ENCODE measurements around the gene NUCKS1. TPM values are rescaled to one million over a fixed set of nuclear protein-coding genes. Genes with fewer than 3 reads are reported as not detected.

Gene NUCKS1
- total RNA-seq, 1 experiment from 2014 or later, result 427 TPM

- H3K4me3 Mint-ChIP-seq, result no peak overlapping the region
- Histone ChIP-seq H2BK20ac (ENCODE audit: low read depth, low read length, poor library complexity, severe bottlenecking) (no peak overlapping the region), H3K27ac (ENCODE audit: insufficient read length, low read depth, low read length) (no peak overlapping the region), H4K5ac (ENCODE audit: insufficient read length, low read depth, low read length) (no peak overlapping the region), H3K79me2 (ENCODE audit: insufficient read depth, low read length) (no peaks in the 10 kb centered on the region), H3T11ph (ENCODE audit: low read length) (no peak overlapping the region), H4K91ac (ENCODE audit: insufficient read length, low read depth, low read length) (no peak overlapping the region), H2AFZ (ENCODE audit: low read length) (no peak overlapping the region), H3K4me1 (ENCODE audit: insufficient read depth, low read length) (no peaks in the 10 kb centered on the region), H3K56ac (ENCODE audit: insufficient read length, low read depth, low read length) (no peak overlapping the region), H2BK12ac (ENCODE audit: insufficient read length, low read depth, low read length) (no peak overlapping the region), H2BK120ac (ENCODE audit: low read depth, low read length, poor library complexity, severe bottlenecking) (no peak overlapping the region), H3K4ac (ENCODE audit: low read depth, low read length) (no peak overlapping the region), H3K14ac (ENCODE audit: insufficient read depth, low read length) (no peak overlapping the region), H3K27me3 (ENCODE audit: insufficient read depth, low read length) (peaks cover 3% of the 10 kb centered on the region; the same call in 1 of the 2 replicates), H2AK5ac (ENCODE audit: insufficient read length, low read length) (no peak overlapping the region), H2BK15ac (ENCODE audit: low read depth, low read length) (no peak overlapping the region), H3K23me2 (ENCODE audit: insufficient read length, low read depth, low read length, poor library complexity, severe bottlenecking) (peaks cover 6% of the 10 kb centered on the region), H3K4me2 (ENCODE audit: insufficient read depth, insufficient read length, low read length) (no peak overlapping the region), H3K9ac (ENCODE audit: extremely low read depth, insufficient read length, low read length) (no peak overlapping the region), H3K79me1 (ENCODE audit: insufficient read depth, low read depth, low read length, poor library complexity, severe bottlenecking) (no peaks in the 10 kb centered on the region), H3K23ac (ENCODE audit: insufficient read length, low read depth, low read length) (no peak overlapping the region), H3K9me3 (ENCODE audit: control insufficient read depth, low read depth, low read length) (no peaks in the 10 kb centered on the region), H2BK5ac (ENCODE audit: insufficient read length, low read length) (no peak overlapping the region), H3K18ac (ENCODE audit: insufficient read length, low read depth, low read length) (no peak overlapping the region), H4K20me1 (ENCODE audit: control insufficient read depth, insufficient read depth, insufficient read length) (no peaks in the 10 kb centered on the region), H4K8ac (replicated peaks; ENCODE audit: insufficient read length, low read depth, low read length) (no peak overlapping the region)
- TF ChIP-seq CTCF (conservative IDR thresholded peaks at IDR 0.05), result no peak
- peaks cover 11 to 15% of the 10 kb centered on the region in 2 experiments for H3K4me1 Mint-ChIP-seq
- peaks cover 50% of the 10 kb centered on the region for H3K27me3 Mint-ChIP-seq (ENCODE audit: low read depth)
- no peak for DNase-seq
- WGBS (ENCODE audit: extremely low coverage, insufficient read length, low lambda C conversion rate), result no CpG with 5 or more reads among the region's 2 CpGs
- H3K27ac Mint-ChIP-seq, result no peak overlapping the region
- peaks cover 9 to 13% of the 10 kb centered on the region in 2 experiments; a peak in 4 of 5 replicates for H3K9me3 Mint-ChIP-seq
- peaks cover 0 to 3% (median 3%) of the 10 kb centered on the region in 3 experiments; a peak in 3 of 7 replicates for H3K36me3 Mint-ChIP-seq (ENCODE audit: insufficient read depth in 1 of 3, low read depth in 3 of 3)
Observed at GRCh38 chr1:205777994-205778393, 28.0 kb upstream of the NUCKS1 start.

Data from H9 (cell line).